Measurements from ENCODE around the gene CRB3. TPM values are rescaled to one million over a fixed set of nuclear protein-coding genes. Genes with fewer than 3 reads are reported as not detected.

The CRB3 gene
- total and polyA plus RNA-seq, 2 of the 13 experiments (the other 11 are each of a cell fraction or from before 2014, with no cell fraction given): 10.6 to 25.6 TPM

DNA sequence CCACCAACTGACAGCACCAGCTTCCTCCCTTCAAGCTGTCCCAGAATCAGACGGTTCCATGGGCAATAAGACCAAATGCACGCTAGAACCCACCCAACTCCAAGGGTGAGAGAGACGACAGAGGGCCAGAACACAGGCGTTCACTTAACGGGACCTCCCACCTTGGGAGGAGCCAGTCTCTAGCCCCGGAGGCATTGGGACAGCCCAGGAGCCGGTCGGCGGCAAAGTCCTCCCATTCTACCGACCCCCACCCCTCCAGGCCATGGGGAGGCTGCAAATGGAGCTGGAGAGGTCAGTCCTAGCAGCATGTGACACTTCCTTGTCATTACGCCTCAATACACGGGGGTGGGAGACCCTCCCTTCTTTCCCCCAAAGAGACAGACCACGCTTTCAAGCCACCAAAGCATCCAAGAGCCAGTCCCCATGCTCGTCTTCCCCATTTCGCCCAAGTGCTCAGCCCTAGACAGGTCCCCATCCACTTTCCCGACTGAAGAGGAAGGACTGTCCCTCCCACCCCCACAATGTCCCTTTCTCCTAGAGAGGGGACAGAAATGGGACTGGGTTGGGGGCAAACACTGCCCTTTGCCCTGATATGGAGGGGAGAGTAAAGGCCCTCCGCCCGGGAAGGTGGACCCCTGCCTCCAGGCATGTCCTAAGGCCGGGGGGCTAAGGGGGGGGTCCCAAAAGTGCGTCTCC lies 40.4 kb upstream of the CRB3 start (continued):
- TF ChIP-seq RELA (CRISPR knock-in tag; IDR thresholded peaks at IDR 0.05) (no peak), ZNF275 (CRISPR knock-in tag; IDR thresholded peaks at IDR 0.05; ENCODE audit: borderline replicate concordance) (no peak), ERF (CRISPR knock-in tag; IDR thresholded peaks at IDR 0.05) (no peak), ZFP82 (CRISPR knock-in tag; IDR thresholded peaks at IDR 0.05; ENCODE audit: borderline replicate concordance) (0 out of 2 replicates have a peak, but pooled peaks have one; percentile 43), ZNF816 (CRISPR knock-in tag; IDR thresholded peaks at IDR 0.05; ENCODE audit: borderline replicate concordance) (no peak), ATM (IDR thresholded peaks at IDR 0.05; ENCODE audit: borderline replicate concordance) (no peak), ZNF292 (CRISPR knock-in tag; IDR thresholded peaks at IDR 0.05; ENCODE audit: borderline replicate concordance, low read depth) (no peak), ZSCAN31 (CRISPR knock-in tag; IDR thresholded peaks at IDR 0.05; ENCODE audit: low read depth) (no peak), ZNF687 (CRISPR knock-in tag; IDR thresholded peaks at IDR 0.05) (peak; percentile 39), POLR2G (IDR thresholded peaks at IDR 0.05; ENCODE audit: low read depth, low read length) (0 out of 2 replicates have a peak, but pooled peaks have one; percentile 27), ZFP37 (CRISPR knock-in tag; IDR thresholded peaks at IDR 0.05; ENCODE audit: borderline replicate concordance) (no peak)
- TF ChIP-seq, protein P1, sequence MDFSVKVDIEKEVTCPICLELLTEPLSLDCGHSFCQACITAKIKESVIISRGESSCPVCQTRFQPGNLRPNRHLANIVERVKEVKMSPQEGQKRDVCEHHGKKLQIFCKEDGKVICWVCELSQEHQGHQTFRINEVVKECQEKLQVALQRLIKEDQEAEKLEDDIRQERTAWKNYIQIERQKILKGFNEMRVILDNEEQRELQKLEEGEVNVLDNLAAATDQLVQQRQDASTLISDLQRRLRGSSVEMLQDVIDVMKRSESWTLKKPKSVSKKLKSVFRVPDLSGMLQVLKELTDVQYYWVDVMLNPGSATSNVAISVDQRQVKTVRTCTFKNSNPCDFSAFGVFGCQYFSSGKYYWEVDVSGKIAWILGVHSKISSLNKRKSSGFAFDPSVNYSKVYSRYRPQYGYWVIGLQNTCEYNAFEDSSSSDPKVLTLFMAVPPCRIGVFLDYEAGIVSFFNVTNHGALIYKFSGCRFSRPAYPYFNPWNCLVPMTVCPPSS (IDR thresholded peaks at IDR 0.05): no peak
- TF ChIP-seq, protein P2, sequence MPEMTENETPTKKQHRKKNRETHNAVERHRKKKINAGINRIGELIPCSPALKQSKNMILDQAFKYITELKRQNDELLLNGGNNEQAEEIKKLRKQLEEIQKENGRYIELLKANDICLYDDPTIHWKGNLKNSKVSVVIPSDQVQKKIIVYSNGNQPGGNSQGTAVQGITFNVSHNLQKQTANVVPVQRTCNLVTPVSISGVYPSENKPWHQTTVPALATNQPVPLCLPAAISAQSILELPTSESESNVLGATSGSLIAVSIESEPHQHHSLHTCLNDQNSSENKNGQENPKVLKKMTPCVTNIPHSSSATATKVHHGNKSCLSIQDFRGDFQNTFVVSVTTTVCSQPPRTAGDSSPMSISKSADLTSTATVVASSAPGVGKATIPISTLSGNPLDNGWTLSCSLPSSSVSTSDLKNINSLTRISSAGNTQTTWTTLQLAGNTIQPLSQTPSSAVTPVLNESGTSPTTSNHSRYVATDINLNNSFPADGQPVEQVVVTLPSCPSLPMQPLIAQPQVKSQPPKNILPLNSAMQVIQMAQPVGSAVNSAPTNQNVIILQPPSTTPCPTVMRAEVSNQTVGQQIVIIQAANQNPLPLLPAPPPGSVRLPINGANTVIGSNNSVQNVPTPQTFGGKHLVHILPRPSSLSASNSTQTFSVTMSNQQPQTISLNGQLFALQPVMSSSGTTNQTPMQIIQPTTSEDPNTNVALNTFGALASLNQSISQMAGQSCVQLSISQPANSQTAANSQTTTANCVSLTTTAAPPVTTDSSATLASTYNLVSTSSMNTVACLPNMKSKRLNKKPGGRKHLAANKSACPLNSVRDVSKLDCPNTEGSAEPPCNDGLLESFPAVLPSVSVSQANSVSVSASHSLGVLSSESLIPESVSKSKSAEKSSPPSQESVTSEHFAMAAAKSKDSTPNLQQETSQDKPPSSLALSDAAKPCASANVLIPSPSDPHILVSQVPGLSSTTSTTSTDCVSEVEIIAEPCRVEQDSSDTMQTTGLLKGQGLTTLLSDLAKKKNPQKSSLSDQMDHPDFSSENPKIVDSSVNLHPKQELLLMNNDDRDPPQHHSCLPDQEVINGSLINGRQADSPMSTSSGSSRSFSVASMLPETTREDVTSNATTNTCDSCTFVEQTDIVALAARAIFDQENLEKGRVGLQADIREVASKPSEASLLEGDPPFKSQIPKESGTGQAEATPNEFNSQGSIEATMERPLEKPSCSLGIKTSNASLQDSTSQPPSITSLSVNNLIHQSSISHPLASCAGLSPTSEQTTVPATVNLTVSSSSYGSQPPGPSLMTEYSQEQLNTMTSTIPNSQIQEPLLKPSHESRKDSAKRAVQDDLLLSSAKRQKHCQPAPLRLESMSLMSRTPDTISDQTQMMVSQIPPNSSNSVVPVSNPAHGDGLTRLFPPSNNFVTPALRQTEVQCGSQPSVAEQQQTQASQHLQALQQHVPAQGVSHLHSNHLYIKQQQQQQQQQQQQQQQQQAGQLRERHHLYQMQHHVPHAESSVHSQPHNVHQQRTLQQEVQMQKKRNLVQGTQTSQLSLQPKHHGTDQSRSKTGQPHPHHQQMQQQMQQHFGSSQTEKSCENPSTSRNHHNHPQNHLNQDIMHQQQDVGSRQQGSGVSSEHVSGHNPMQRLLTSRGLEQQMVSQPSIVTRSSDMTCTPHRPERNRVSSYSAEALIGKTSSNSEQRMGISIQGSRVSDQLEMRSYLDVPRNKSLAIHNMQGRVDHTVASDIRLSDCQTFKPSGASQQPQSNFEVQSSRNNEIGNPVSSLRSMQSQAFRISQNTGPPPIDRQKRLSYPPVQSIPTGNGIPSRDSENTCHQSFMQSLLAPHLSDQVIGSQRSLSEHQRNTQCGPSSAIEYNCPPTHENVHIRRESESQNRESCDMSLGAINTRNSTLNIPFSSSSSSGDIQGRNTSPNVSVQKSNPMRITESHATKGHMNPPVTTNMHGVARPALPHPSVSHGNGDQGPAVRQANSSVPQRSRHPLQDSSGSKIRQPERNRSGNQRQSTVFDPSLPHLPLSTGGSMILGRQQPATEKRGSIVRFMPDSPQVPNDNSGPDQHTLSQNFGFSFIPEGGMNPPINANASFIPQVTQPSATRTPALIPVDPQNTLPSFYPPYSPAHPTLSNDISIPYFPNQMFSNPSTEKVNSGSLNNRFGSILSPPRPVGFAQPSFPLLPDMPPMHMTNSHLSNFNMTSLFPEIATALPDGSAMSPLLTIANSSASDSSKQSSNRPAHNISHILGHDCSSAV (CRISPR knock-in tag; IDR thresholded peaks at IDR 0.05; ENCODE audit: borderline replicate concordance): no peak

Data from HepG2 (cell line).